B cell (primary cell): ENCODE results near the gene SLC4A2. TPM values are rescaled to one million over a fixed set of nuclear protein-coding genes. Genes with fewer than 3 reads are reported as not detected.

Experiments
- ATAC-seq: fragments of 200-7000 bp; cut with Tn5 transposase; one replicate; pipeline ENCODE4 v1.10.0; 2021; ENCODE audit warnings: low read depth, mild to moderate bottlenecking, moderate number of reproducible peaks, moderate library complexity
- CTCF ChIA-PET: fragments of 350-600 bp; sonication (Branson Sonifier 250); formaldehyde crosslinking; loops from one replicate; lab custom pipeline; 2021; ENCODE audit warnings: antibody characterized with exemption, inconsistent platforms; lab: Charles Lee
- POLR2A ChIA-PET: fragments of 350-600 bp; sonication (Branson Sonifier 250); formaldehyde crosslinking; loops from one replicate; lab custom pipeline; 2021; ENCODE audit warnings: antibody characterized with exemption; lab: Charles Lee
- DNase-seq: peaks from one replicate; pipeline ENCODE4 v3.0.0; 2013
- H2AFZ ChIP-seq: 2 replicates; pipeline ENCODE4 v1.6.1; 2012; ENCODE audit warnings: mild to moderate bottlenecking, low read depth, low read length; ENCODE audit not compliant: insufficient read depth, poor library complexity, severe bottlenecking
- H3K27ac ChIP-seq, 2 donors: 1 replicate in 1 of 2; 2 replicates in 1 of 2; pipeline ENCODE4 v1.5.1; 2012 to 2013; ENCODE audit warnings: low read length in 2 of 2, mild to moderate bottlenecking in 2 of 2, moderate library complexity in 1 of 2
- H3K27me3 ChIP-seq, 4 experiments: fragments of 200-600 bp in 1 of 4; sonication (generic) in 1 of 4; replicated peaks in 1 of 4; 1 replicate in 2 of 4; 2 replicates in 2 of 4; pipeline versions ENCODE4 v1.6.1 to v1.7.0; 2013 to 2016; ENCODE audit warnings: low read length in 3 of 4, mild to moderate bottlenecking in 2 of 4, mixed read lengths in 1 of 4, moderate library complexity in 1 of 4; ENCODE audit not compliant: insufficient read depth in 4 of 4, control insufficient read depth in 3 of 4; ENCODE audit errors: control extremely low read depth in 1 of 4
- H3K36me3 ChIP-seq, 2 experiments: replicated peaks in 1 of 2; 1 replicate in 1 of 2; 2 replicates in 1 of 2; pipeline versions ENCODE4 v1.6.1 to v1.7.1; 2013; ENCODE audit warnings: low read length in 1 of 2; ENCODE audit not compliant: insufficient read depth in 2 of 2, control insufficient read depth in 1 of 2; ENCODE audit errors: control extremely low read depth in 1 of 2, extremely low read depth in 1 of 2
- H3K4me1 ChIP-seq, 2 donors: fragments of 200-600 bp in 1 of 2; sonication (generic) in 1 of 2; 1 replicate in 1 of 2; 2 replicates in 1 of 2; pipeline versions ENCODE4 v1.5.1 to v1.6.1; 2013 to 2017; ENCODE audit warnings: low read length in 2 of 2; ENCODE audit not compliant: control insufficient read depth in 2 of 2, insufficient read depth in 2 of 2
- H3K4me2 ChIP-seq: replicated peaks from 2 replicates; pipeline ENCODE3; 2012; ENCODE audit warnings: mild to moderate bottlenecking, low read depth, low read length; ENCODE audit not compliant: poor library complexity, severe bottlenecking
- H3K4me3 ChIP-seq, 5 experiments: fragments of 200-600 bp in 1 of 5; sonication (generic) in 1 of 5; 1 replicate in 3 of 5; 2 replicates in 2 of 5; pipeline versions ENCODE4 v1.5.1 to v1.7.0; 2011 to 2016; ENCODE audit warnings: low read length in 4 of 5, mild to moderate bottlenecking in 4 of 5, low read depth in 2 of 5, control low read depth in 1 of 5, moderate library complexity in 1 of 5; ENCODE audit not compliant: insufficient read depth in 1 of 5; ENCODE audit errors: control extremely low read depth in 1 of 5, extremely low read depth in 1 of 5
- H3K79me2 ChIP-seq: fragments of 200-600 bp; sonication (generic); one replicate; pipeline ENCODE4 v1.6.0; 2016; ENCODE audit warnings: low read length; ENCODE audit not compliant: control insufficient read depth, insufficient read depth
- H3K9ac ChIP-seq: fragments of 200-600 bp; sonication (generic); 2 replicates; pipeline ENCODE4 v1.6.1; 2017; ENCODE audit warnings: mild to moderate bottlenecking, low read length, moderate library complexity
- H3K9me3 ChIP-seq, 3 donors: one replicate each; pipeline versions ENCODE4 v1.6.1 to v1.7.1; 2013; ENCODE audit warnings: low read length in 2 of 3; ENCODE audit not compliant: control insufficient read depth in 2 of 3, insufficient read depth in 1 of 3; ENCODE audit errors: control extremely low read depth in 1 of 3
- H4K20me1 ChIP-seq: 2 replicates; pipeline ENCODE4 v1.6.0; 2012; ENCODE audit warnings: mild to moderate bottlenecking, low read length; ENCODE audit not compliant: insufficient read depth, control insufficient read depth, poor library complexity, severe bottlenecking
- H3K27ac Mint-ChIP-seq: one replicate; pipeline ENCODE4 v1.8.0; 2021; ENCODE audit warnings: mixed read lengths
- H3K27me3 Mint-ChIP-seq: one replicate; pipeline ENCODE4 v1.8.0; 2021; ENCODE audit warnings: mixed read lengths
- H3K4me1 Mint-ChIP-seq: one replicate; pipeline ENCODE4 v1.8.0; 2021; ENCODE audit warnings: mixed read lengths
- H3K4me3 Mint-ChIP-seq: one replicate; pipeline ENCODE4 v1.8.0; 2021; ENCODE audit warnings: mixed read lengths
- H3K9me3 Mint-ChIP-seq: one replicate; pipeline ENCODE4 v1.8.0; 2022; ENCODE audit warnings: mixed read lengths; ENCODE audit not compliant: insufficient read depth
- CTCF ChIP-seq: fragments of 200-600 bp; IDR thresholded peaks from one replicate; pipeline ENCODE4 v1.8.0; 2022; ENCODE audit warnings: antibody characterized with exemption, mild to moderate bottlenecking
- EZH2 ChIP-seq: IDR thresholded peaks from 2 replicates; pipeline ENCODE4 v1.6.1; 2012; ENCODE audit warnings: borderline replicate concordance, low read depth, mild to moderate bottlenecking, moderate library complexity, low read length; ENCODE audit not compliant: insufficient read depth, poor library complexity, severe bottlenecking
- WGBS: methylation state at CpG from one replicate; pipeline ENCODE4 v1.1.5; 2013; ENCODE audit warnings: missing lambda C conversion rate; ENCODE audit not compliant: insufficient coverage; 5-methylcytosine and 5-hydroxymethylcytosine counted together
- intact Hi-C: fragments of 100-400 bp; cut with micrococcal nuclease; formaldehyde crosslinking; loops from one replicate; pipeline ENCODE4 v1.10.0; 2022
- polyA plus RNA-seq: library from polyadenylated mRNA; depleted of rRNA; stranded (reverse); fragments of >200 nt; gene quantifications from 2 replicates; pipeline ENCODE4 v1.2.3, GENCODE V29; 2012
- total RNA-seq, 2 donors: library from RNA; stranded (reverse); fragments of 120-200 nt in 1 of 2; gene quantifications; 1 replicate in 1 of 2; 2 replicates in 1 of 2; pipeline versions ENCODE4 v1.2.3 to v1.2.4, GENCODE V29; 2013 to 2022

SLC4A2 gene
- total and polyA plus RNA-seq, 2 donors (not counting 1 experiment from before 2014, with no cell fraction given) = 82.8 to 113 TPM

GRCh38 chr7:151086802-151087244, 27.4 kb downstream of the SLC4A2 start:
- H3K27ac Mint-ChIP-seq = peak overlapping the region; percentile 72
- H3K27me3 Mint-ChIP-seq = peaks cover 23% of the 10 kb centered on the region
- H3K9me3 Mint-ChIP-seq = no peaks in the 10 kb centered on the region
- Histone ChIP-seq H3K27me3 (peaks cover 0 to 57% (median 17%) of the 10 kb centered on the region in 4 experiments), H3K36me3 (no peaks in the 10 kb centered on the region), H3K79me2 (peaks cover 15% of the 10 kb centered on the region), H3K9me3 (peaks cover 0 to 4% (median 0%) of the 10 kb centered on the region in 3 donors), H3K4me1 (peaks cover 52 to 53% of the 10 kb centered on the region in 2 donors), H3K4me3 (peak overlapping the region in 4 of 5 experiments; percentile 43 to 75 (median 68)), H3K9ac (peak overlapping the region; percentile 83), H2AFZ (peak overlapping the region; percentile 84), H3K27ac (peak overlapping the region in 1 of 2 donors; percentile 33), H3K4me2 (peak overlapping the region; percentile 100), H4K20me1 (peaks cover 8% of the 10 kb centered on the region)
- peaks cover 45% of the 10 kb centered on the region for H3K4me1 Mint-ChIP-seq
- ATAC-seq = no peak
- POLR2A ChIA-PET = no interaction called here
- TF ChIP-seq CTCF (no peak), EZH2 (no peak)
- peak overlapping the region; percentile 91 for H3K4me3 Mint-ChIP-seq
- intact Hi-C loops = loop anchor here (1.0 to 10.0 kb wide), 4 partner anchors 24 to 848 kb away; no protein-coding TSS in a partner anchor
- CTCF ChIA-PET = no interaction called here
- under 1% methylated on average over 55 of the region's 56 CpGs for WGBS
- DNase-seq = peak; percentile 62

- peaks cover 46 to 47% of the 10 kb centered on the region in 2 donors for H3K4me1 ChIP-seq
- WGBS = 1% methylated on average over 69 of the region's 70 CpGs
- peak overlapping the region in 1 of 2 donors; percentile 33 for H3K27ac ChIP-seq
- H3K4me2 ChIP-seq = peak overlapping the region; percentile 100
- POLR2A ChIA-PET = no interaction called here
- peak overlapping the region; percentile 83 for H3K9ac ChIP-seq
- intact Hi-C loops = loop anchor here (1.0 to 10.0 kb wide), 4 partner anchors 24 to 847 kb away; no protein-coding TSS in a partner anchor
- H3K4me3 ChIP-seq = peak overlapping the region in 4 of 5 experiments; percentile 43 to 75 (median 68)
- H3K9me3 Mint-ChIP-seq = no peaks in the 10 kb centered on the region
- H3K27me3 Mint-ChIP-seq = peaks cover 23% of the 10 kb centered on the region
- peak overlapping the region; percentile 72 for H3K27ac Mint-ChIP-seq
- peaks cover 2% of the 10 kb centered on the region for H4K20me1 ChIP-seq
- CTCF ChIA-PET = interaction anchor here (1.3 kb wide), 1 partner anchor 36 kb away, joined by 4 read pairs; no protein-coding TSS in a partner anchor
- peak; percentile 7 for ATAC-seq
- TF ChIP-seq EZH2 (peak; percentile 91), CTCF (peak; percentile 33)
- H2AFZ ChIP-seq = peak overlapping the region; percentile 84
- DNase-seq = peak; percentile 69
- H3K4me3 Mint-ChIP-seq = peak overlapping the region; percentile 91
- H3K36me3 ChIP-seq = no peaks in the 10 kb centered on the region
- H3K9me3 ChIP-seq = peaks cover 0 to 4% (median 0%) of the 10 kb centered on the region in 3 donors
- H3K4me1 Mint-ChIP-seq = peaks cover 41% of the 10 kb centered on the region
- H3K27me3 ChIP-seq = peaks cover 0 to 57% (median 17%) of the 10 kb centered on the region in 4 experiments
- peaks cover 9% of the 10 kb centered on the region for H3K79me2 ChIP-seq
These were observed 28.0 kb downstream of the SLC4A2 start for GRCh38 chr7:151087245-151088018.
